H54 (cell line): ENCODE data around the gene DYSF.

ENCODE experiments used
- DNase-seq: peaks from one replicate; pipeline ENCODE4 v3.0.0; 2011; ENCODE audit warnings: low spot score, mixed read lengths; ENCODE audit not compliant: insufficient read length
- FAIRE-seq: peaks from 3 replicates; lab custom pipeline; 2011; peaks lifted over from hg19 to GRCh38; lab: Jason Lieb, UNC
- POLR2A ChIP-seq: IDR thresholded peaks from 2 replicates; pipeline ENCODE4 v1.6.1; 2011; ENCODE audit warnings: low read depth, mild to moderate bottlenecking, low read length

Gene DYSF

GRCh38 chr2:71528749-71529148 lies 75.4 kb downstream of the DYSF start:
- no peak for TF ChIP-seq POLR2A
- DNase-seq (no peak), FAIRE-seq (no peak)

GRCh38 chr2:71530211-71530610 lies 76.8 kb downstream of the DYSF start:
- FAIRE-seq (no peak), DNase-seq (no peak)
- TF ChIP-seq POLR2A: no peak

GRCh38 chr2:71530641-71531332 lies 77.4 kb downstream of the DYSF start:
- no peak for FAIRE-seq
- peak; percentile 56 for DNase-seq
- TF ChIP-seq POLR2A: no peak

GRCh38 chr2:71531522-71532047 lies 78.2 kb downstream of the DYSF start:
- FAIRE-seq: peak; percentile 23
- no peak for TF ChIP-seq POLR2A
- DNase-seq: peak; percentile 66

GRCh38 chr2:71532327-71532726 lies 79.0 kb downstream of the DYSF start:
- DNase-seq (no peak), FAIRE-seq (no peak)
- TF ChIP-seq POLR2A: no peak

GRCh38 chr2:71534201-71534600 lies 80.8 kb downstream of the DYSF start:
- FAIRE-seq (no peak), DNase-seq (no peak)
- TF ChIP-seq POLR2A: no peak

- TF ChIP-seq POLR2A: no peak
- FAIRE-seq (no peak), DNase-seq (no peak)
Observed at GRCh38 chr2:71534826-71535225, 81.5 kb downstream of the DYSF start.

- FAIRE-seq (no peak), DNase-seq (no peak)
- TF ChIP-seq POLR2A: no peak
Observed at GRCh38 chr2:71535526-71535925, 82.2 kb downstream of the DYSF start.

GRCh38 chr2:71536226-71536671 lies 82.9 kb downstream of the DYSF start:
- no peak for FAIRE-seq
- TF ChIP-seq POLR2A: no peak
- no peak for DNase-seq

- no peak for DNase-seq
- no peak for TF ChIP-seq POLR2A
- no peak for FAIRE-seq
Observed at GRCh38 chr2:71538241-71538640, 84.9 kb downstream of the DYSF start.

GRCh38 chr2:71538656-71539265 lies 85.4 kb downstream of the DYSF start:
- FAIRE-seq (no peak), DNase-seq (no peak)
- no peak for TF ChIP-seq POLR2A

- FAIRE-seq: no peak
- DNase-seq: no peak
- TF ChIP-seq POLR2A: no peak
Observed at GRCh38 chr2:71540818-71541217, 87.5 kb downstream of the DYSF start.

GRCh38 chr2:71544919-71545571 lies 91.7 kb downstream of the DYSF start:
- DNase-seq (no peak), FAIRE-seq (no peak)
- TF ChIP-seq POLR2A: no peak

GRCh38 chr2:71545572-71546274 lies 92.4 kb downstream of the DYSF start:
- DNase-seq: peak; percentile 68
- TF ChIP-seq POLR2A: no peak
- peak; percentile 64 for FAIRE-seq
